ENCODE results near the gene TIMM50.

The TIMM50 gene

DNA sequence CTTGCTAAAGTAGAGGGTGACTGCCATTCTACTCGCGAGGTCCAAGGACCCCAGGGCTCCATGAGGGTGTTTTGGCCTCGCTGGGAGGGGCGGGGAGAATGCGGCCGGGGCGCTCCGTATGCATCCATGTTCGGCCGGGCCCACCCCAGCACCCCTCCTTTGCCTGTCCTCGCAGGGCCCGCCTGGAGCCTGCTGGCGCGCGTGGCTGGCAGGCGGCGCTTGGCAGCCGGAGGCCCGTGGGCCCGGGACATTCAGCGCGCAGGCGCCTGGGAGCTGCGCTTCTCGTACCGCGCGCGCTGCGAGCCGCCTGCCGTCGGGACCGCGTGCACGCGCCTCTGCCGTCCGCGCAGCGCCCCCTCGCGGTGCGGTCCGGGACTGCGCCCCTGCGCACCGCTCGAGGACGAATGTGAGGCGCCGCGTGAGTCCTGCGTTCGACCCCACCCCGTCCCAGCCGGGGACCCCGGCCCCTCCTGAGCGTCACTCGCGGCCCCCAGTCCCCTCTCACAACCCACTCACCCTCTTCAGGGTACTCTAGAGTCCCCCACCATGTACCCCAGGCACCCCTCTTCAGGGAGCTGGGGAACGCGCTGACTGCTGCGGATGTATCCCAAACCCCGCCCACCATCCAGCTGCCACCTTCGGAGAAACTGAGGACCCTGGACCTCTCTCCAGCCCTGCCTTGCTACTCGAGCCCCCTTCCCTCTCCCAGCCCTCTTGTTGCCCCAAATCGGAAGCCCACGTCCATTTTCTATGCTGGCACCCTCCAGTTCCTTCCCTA lies 22.2 kb downstream of the TIMM50 start:
- DNase-seq: peak; percentile 84

DNA sequence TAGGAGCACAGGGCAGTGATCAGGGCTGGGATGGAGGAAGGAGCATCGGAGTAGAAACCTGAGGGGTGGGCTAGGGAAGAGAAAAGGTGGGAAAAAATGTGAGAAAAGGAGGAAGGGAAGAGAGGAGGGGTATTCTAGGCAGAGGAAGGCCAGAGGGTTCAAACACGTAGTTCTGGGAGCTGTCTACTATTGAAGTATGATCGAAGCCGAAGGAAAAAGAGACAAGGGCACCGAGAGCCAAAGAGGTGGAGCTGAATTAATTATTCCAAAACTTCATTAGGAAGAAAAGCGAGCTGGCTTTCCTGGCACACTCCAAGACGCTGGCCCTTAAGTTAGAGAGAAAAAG lies 25.9 kb downstream of the TIMM50 start:
- DNase-seq: no peak

DNA sequence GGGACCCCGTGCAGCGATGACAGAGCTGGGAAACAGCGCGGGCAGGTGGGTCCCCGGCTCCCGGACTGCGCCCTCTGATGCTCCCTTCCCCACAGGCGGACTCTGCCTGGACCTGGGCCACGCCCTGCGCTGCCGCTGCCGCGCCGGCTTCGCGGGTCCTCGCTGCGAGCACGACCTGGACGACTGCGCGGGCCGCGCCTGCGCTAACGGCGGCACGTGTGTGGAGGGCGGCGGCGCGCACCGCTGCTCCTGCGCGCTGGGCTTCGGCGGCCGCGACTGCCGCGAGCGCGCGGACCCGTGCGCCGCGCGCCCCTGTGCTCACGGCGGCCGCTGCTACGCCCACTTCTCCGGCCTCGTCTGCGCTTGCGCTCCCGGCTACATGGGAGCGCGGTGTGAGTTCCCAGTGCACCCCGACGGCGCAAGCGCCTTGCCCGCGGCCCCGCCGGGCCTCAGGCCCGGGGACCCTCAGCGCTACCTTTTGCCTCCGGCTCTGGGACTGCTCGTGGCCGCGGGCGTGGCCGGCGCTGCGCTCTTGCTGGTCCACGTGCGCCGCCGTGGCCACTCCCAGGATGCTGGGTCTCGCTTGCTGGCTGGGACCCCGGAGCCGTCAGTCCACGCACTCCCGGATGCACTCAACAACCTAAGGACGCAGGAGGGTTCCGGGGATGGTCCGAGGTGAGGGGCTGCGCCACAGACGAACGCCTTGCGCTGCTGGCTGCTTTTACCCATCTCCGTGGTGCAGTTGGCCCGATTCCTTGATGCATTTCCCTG lies 26.5 kb downstream of the TIMM50 start:
- DNase-seq: peak; percentile 50

DNA sequence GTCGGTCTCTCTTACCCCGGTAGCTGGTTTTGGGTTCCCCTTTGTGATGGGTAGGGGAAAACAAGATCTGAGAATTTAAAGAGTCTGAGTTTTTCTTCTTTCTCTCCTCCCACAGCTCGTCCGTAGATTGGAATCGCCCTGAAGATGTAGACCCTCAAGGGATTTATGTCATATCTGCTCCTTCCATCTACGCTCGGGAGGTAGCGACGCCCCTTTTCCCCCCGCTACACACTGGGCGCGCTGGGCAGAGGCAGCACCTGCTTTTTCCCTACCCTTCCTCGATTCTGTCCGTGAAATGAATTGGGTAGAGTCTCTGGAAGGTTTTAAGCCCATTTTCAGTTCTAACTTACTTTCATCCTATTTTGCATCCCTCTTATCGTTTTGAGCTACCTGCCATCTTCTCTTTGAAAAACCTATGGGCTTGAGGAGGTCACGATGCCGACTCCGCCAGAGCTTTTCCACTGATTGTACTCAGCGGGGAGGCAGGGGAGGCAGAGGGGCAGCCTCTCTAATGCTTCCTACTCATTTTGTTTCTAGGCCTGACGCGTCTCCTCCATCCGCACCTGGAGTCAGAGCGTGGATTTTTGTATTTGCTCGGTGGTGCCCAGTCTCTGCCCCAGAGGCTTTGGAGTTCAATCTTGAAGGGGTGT lies 27.2 kb downstream of the TIMM50 start:
- DNase-seq: no peak

DNA sequence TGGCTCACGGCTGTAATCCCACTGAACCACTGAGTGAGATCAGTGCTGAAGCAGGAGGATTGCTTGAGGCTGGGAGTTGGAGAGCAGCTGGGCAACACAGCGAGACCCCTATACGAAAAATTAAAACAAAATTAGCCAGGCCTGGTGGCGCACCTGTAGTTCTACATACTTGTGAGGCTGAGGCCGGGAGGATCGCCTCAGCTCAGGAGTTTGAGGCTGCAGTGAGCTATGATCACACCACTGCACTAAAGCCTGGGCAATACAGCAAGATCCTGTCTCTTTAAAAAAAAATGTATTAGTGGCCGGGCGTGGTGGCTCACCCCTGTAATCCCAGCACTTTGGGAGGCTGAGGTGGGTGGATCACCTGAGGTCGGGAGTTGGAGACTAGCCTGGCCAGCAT lies 28.0 kb downstream of the TIMM50 start:
- DNase-seq: no peak

DNA sequence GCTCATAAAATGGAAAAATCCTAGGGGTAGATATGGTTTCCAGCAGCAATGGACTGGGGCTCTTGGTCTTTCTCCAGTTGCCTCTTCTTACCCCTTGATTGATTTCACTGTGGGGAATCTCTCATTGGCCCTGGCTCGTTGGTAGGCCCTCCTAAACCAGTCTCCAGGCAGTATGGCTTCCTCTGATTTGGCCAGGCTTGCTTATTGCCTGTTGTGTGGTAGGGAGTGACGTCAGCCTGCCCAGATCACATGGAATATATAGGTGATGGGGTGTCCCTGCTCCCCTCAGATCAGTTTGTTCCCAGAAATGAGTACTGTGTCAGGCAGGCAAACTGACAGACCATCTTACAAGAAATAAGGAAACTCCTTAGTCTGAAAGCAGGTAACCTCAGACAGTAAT lies 28.6 kb downstream of the TIMM50 start:
- no peak for DNase-seq

DNA sequence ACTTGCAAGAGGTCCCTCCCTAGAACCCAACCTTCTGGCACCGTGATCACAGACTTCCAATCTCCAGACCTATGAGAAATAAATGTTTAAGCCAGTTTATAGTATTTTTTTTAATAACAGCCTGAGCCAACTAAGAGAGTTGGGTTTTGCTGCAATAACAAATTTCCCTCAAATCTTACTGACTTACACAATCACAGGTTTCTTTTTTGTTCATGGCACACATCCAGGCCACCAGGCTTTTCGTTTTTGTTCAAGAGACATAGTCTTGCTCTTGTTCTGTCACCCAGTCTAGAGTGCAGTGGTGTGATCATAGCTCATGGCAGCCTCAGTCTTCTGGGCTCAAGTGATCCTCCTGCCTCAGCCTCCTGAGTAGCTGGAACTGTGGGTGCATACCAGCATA lies 32.4 kb downstream of the TIMM50 start:
- no peak for DNase-seq

DNA sequence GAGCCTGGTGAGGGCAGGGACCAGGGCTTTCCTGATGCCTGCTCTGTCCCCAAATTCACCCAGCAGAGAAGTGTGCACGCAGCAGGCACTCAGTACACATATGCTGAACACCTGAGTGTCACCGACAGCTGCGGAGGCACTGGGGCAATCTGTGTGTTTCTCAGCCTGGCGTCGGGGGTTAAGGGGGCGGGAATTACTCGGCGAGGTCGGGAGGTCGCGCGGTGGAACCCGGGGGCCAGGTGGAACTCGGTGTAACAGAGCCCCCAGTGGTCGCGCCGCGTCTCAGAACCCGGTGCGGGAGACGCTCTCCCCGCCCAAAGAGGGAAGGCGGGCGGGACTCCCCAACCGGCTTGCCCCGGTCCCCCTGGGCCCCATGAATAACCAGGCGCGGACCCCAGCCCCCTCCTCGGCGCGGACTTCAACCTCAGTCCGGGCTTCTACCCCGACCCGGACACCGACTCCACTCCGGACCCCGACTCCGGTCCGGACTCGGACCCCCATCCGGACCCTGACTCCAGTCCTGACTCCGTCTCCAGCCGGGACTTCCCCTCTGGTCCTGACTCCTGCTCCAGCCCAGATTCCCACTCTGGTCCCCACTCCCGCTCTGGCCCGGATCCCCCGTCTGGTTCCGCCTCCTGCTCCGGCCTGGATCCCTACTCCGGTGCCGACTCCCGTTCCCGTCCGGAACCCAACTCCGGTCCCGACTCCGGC lies 34.4 kb downstream of the TIMM50 start, which contains the start of gene SELENOV:
Gene SELENOV (plus strand): TSS at position 300 of the 711 bp plus-strand sequence. CDS start 74 bp downstream, at position 374.
- DNase-seq: peak; percentile 38

DNA sequence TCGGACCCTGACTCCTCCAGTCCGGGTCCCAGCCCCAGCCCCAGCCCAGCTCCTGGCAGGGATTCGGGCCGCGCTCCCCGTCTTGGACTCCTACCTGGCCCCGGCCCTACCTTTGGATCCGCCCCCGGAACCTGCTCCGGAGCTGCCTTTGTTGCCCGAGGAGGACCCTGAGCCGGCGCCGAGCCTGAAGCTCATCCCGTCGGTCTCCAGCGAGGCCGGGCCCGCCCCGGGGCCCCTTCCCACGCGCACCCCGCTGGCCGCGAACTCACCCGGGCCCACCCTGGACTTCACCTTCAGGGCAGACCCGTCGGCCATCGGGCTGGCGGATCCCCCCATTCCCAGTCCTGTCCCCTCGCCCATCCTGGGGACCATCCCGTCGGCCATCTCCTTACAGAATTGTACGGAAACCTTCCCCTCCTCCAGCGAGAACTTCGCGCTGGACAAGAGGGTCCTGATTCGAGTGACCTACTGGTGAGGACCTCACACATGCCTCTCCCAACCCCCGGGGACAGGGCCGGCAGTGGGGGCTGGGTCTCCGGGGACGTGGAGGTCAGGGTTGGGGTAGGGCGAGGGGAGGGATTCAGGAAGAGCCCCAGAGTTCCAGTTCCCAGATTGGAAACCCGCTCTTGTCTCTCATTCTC lies 35.0 kb downstream of the TIMM50 start:
- peak; percentile 48 for DNase-seq

DNA sequence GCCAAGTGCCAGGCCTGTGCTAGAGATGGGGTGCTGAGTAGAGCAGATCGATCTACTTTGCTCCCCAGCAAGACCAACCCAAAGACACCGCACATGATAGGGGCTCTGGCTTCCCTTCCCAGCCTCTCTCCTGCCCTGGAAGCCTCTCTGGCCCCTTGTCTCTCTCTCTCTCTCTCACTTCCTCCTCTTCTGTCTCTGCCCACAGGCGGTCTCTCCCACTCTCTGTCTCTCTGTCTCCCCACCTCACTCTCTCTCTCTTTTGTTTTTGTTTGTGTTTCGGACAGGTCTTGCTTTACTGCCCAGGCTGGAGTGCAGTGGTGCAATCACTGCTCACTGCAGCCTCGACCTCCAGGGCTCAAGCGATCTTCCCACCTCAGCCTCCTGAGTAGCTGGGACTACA lies 35.6 kb downstream of the TIMM50 start:
- DNase-seq: no peak

DNA sequence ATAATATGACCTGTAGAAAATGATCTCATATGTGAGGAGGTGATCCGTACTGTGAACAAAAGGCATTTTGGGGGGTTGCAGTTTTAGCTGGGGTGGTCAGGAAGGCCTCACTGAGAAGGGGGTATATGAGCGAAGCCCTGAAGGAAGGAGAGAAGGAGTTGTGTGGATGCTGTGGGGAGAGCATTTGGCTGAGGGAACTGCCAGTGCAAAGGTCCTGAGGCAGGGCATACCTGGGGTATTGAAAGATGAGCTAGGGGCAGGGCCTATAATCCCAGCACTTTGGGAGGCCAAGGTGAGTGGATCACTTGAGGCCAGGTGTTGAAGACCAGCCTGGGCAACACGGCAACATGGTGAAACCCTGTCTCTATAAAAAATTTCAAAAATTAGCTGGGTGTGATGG lies 36.8 kb downstream of the TIMM50 start:
- no peak for DNase-seq

DNA sequence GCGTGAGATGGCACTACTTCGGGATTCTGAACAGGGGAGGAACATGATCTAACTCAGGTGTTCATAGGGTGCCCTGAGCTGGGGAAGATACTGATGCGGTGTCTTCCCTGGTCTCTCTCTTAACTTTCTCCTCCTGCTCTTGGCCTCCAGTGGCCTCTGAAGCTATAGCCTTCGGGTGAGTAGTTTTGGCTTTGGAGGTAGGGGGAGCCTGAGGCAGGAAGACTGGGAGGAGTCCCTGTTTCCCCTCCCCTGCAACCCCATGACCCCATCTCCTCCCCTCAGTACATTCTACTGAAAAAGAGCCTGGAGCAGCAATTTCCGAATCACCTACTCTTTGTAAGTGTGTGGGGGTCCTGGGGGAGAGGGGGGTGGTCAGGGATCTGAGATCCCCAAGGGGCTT lies 37.8 kb downstream of the TIMM50 start:
- DNase-seq: no peak

DNA sequence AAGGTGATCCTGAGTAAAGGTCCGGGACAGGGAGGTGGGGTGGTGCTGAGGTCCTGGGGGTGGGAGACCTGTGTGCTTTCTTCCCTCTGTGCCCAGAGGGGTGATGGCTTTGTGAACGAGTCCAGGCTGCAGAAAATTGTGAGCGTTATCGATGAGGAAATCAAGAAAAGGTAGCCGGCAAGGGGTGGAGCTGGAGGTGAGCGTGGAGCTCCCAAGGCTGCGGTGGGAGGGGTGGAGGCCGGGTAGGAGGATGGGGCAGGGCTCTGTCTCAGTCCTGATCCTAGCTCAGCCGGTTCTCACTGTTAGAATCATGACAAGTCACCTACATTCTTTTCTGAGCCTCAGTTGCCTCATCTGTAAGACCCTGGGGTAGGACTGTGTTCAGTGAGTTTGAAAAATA lies 38.3 kb downstream of the TIMM50 start:
- no peak for DNase-seq

DNA sequence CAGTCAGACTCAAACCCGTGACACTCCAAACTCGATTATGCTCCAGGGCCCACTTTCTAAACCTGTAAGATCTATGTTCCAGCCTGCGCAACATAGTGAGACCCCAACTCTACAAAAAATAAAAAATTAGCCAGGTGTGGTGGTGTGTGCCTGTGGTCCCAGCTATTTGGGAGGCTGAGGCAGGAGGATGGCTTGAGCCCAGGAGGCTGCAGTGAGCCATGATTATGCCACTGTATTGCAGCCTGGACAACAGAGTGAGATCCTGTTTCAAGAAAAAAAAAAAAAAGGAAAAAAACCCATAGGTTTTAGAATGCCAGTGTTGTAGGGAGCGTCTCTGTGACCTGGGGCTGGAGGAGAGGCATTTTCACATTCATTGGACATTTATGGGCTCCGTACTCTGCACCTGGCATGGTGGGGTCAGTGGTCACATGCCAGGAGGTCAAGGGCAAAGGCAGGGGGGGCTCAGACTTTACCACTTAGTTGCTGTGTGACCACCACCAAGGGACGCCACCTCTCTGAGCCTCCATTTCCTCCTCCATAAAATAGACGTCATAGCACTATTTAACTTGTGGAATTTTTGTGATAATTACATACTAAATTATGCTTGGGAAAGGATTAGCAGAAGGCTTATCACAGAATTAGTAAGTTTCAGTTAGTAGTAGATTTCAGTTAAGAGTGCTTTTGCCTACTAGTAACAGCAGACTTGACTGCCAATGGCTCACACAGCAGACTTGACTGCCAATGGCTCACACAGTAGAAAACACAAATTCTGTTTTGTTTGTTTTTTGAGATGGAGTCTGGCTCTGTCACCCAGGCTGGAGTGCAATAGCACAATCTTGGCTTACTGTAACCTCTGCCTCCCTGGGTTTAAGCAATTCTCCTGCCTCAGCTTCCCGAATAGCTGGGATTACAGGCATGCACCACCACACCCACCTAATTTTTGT lies 40.2 kb downstream of the TIMM50 start:
- DNase-seq: no peak

DNA sequence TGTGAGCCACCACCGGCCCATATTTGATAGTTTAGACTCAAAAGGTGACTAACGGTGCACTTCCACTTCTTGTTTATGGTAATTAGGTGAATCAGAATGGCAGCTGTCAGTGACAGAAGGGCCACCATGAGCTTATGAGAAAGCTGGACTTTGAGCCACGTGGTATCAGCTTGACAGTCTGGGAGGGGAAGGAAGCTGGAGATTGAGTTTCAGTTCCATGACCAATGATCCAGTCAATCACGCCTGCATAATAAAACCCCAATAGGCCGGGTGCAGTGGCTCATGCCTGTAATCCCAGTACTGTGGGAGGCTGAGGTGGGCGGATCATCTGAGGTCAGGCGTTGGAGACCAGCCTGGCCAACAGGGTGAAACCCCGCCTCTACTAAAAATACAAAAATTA lies 43.9 kb downstream of the TIMM50 start:
- DNase-seq: no peak

DNA sequence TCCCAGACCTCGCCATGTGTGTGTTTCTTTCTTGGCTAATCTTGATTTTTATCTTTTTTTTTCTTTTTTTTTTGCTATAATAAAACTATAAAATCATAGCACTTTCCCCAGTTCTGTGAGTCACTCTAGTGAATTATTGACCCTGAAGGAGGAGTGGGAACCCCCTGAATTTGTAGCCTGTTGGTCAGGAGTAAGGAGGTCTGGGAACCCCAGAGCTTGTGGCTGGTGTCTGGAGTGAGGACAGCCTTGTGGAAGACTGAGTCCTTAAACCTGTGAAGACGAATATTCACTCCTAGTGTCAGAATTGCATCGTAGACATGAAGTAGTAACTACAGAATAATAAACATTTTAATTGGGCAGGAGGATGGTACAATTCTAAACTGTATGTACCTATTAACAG lies 44.6 kb downstream of the TIMM50 start:
- no peak for DNase-seq

DNA sequence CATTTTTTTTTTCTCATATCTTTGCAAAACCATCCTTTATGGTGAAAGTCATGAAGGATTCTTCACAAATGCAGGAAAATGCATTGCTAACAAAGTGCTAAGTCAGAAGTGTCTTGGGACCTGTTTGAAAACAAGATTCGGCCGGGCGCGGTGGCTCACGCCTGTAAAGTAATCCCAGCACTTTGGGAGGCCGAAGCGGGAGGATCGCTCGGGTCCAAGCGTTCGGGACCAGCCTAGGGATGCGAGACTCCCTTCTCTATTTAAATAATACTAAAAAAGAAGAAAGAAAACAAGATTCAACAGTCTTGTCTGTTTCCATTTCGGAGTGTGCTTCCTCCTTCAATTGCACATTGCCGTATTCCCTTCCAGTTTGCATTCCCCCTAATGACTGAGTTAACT lies 51.2 kb downstream of the TIMM50 start:
- DNase-seq: no peak

DNA sequence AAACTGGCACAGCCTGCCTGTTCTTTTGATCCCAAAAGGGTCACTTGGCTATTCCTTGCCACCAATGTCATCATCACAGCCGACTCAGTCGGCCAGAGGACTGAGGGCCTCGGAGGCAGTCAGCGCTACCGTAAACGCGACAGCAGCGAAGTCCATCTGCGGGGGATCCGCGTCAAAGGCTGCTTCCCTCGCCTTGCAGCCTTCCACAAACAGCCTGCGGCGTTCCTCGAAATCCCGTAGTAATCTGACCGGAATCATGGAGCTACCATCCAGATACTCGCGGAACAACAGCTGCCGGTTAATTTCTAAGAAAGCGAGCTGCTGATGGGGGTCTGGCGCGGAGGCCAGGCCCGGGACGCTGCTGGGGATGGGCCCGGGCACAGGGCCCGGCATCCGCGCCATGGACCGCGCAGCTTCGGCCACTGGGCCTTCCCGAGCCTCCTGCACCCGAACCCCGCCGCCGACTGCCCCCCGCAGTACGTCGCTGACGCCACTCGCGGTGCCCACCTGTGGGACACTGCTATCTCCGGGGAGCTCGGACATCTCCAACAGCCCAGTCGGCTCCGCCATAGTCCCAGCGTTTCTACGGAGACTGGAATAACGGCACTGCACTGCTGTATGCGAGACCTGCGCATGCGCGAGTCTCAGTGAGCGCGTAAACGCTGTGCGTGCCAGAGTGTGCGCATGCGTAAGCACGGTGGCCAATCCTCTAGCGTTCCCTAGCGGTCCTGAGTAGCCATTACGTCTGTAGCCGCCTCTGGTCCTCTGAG lies 51.8 kb downstream of the TIMM50 start, which contains the start of gene EID2B:
Gene EID2B (minus strand): TSS at position 620 of the 770 bp plus-strand sequence. CDS start 50 bp downstream, at position 570.
- DNase-seq: peak; percentile 93

DNA sequence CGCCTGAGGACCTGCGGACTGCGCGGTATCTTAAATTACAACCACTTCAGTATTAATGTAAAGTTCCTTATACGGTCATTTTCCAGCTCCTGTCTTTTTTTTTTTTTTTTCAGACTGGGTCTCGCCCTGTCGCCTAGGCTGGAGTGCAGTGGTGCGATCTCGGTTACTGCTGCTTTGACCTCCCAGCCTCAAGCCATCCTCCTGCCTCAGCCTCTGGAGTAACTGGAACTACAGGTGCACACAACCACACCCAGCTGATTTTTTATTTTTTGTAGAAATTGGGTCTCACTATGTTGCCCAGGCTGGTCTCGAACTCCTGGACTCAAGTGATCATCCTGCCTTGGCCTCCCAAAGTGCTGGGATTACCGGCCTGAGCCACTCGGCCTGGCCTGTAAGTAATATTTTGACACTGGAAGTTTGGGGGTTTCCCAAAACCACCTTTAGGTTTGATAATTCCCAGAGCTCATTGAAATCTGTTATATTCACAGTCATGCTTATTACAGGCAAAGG lies 52.4 kb downstream of the TIMM50 start:
- no peak for DNase-seq

DNA sequence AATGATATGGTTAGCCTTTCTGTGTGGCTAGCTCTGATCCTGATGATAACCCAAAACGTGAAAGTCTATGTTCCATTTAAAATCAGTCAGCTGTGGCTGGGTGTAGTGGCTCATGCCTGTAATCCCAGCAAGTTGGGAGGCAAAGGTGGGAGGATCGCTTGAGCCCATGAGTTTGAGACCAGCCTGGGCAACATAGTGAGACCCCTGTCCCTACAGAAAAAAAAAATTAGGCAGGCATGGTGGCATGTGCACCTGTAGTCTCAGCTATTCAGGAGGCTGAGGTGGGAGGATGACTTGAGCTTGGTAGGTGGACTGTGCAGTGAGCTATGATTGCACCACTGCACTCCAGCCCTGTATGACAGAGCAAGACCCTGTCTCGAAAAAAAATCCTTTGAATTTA lies 53.2 kb downstream of the TIMM50 start:
- DNase-seq: no peak

DNA sequence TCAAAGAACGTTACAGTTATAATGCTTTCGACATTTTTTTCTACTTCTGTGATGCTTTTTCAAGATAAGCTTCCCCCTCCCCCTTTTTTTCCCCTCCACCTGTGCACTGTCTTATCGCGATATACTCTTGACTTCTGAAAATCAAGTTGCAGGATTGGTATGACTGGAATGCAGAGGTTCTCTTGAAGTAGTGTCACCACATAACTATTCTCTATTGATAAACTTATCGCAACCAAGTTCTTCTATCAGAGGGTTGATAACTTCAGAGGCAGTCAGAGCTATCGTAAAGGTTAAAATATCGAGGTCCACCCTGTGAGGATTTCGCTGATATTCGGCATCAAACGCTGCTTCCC lies 58.5 kb downstream of the TIMM50 start:
- DNase-seq: no peak
